GM12878 (cell line): ENCODE measurements around the gene ECM2. TPM values are rescaled to one million over a fixed set of nuclear protein-coding genes. Genes with fewer than 3 reads are reported as not detected.

Experiments used
- ATAC-seq: fragments of 200-7000 bp; cut with Tn5 transposase; 3 replicates; pipeline ENCODE4 v1.9.1; 2020; ENCODE audit warnings: mild to moderate bottlenecking, moderate library complexity
- BruUV-seq: library from RNA; stranded (reverse); fragments of 400-500 nt; replicated peaks from 2 replicates; lab custom pipeline; 2021; lab: Mats Ljungman, UMichigan
- CTCF ChIA-PET: fragments of 300-600 bp; sonication (Branson Sonifier 250); formaldehyde crosslinking; extraction: SDS; loops from one replicate; lab custom pipeline; 2021; ENCODE audit warnings: inconsistent platforms; lab: Yijun Ruan, JAX
- POLR2A ChIA-PET: fragments of 350-600 bp; formaldehyde crosslinking; extraction: SDS; loops from one replicate; lab custom pipeline; 2021; ENCODE audit warnings: inconsistent platforms; lab: Charles Lee
- RAD21 ChIA-PET: fragments of 300-600 bp; sonication (Branson Sonifier 250); formaldehyde crosslinking; loops from one replicate; lab custom pipeline; 2023; ENCODE audit warnings: antibody characterized with exemption; ENCODE audit not compliant: unreplicated experiment; lab: Charles Lee
- SMC1A ChIA-PET: fragments of 300-600 bp; sonication (Branson Sonifier 250); formaldehyde crosslinking; loops from one replicate; lab custom pipeline; 2023; ENCODE audit not compliant: unreplicated experiment, uncharacterized antibody; lab: Charles Lee
- DNase-seq: peaks from one replicate; pipeline ENCODE4 v3.0.0-alpha.2; 2011; ENCODE audit warnings: low read depth, low spot score
- FAIRE-seq: peaks from 3 replicates; lab custom pipeline; 2011; peaks lifted over from hg19 to GRCh38; lab: Jason Lieb, UNC
- H2AFZ ChIP-seq: 2 replicates; pipeline ENCODE4 v1.6.0; 2011; ENCODE audit warnings: low read depth, low read length, control low read depth; ENCODE audit not compliant: control insufficient read depth
- H3K27ac ChIP-seq: 2 replicates; pipeline ENCODE4 v1.5.1; 2011; ENCODE audit warnings: control low read depth; ENCODE audit not compliant: control insufficient read depth, insufficient read depth
- H3K27me3 ChIP-seq, 2 experiments: replicated peaks in 1 of 2; 2 replicates each; pipeline versions ENCODE4 v1.6.0 to v1.6.1; 2011; ENCODE audit warnings: low read length in 1 of 2; ENCODE audit not compliant: control insufficient read depth in 2 of 2, insufficient read depth in 2 of 2
- H3K36me3 ChIP-seq, 2 experiments: 2 replicates each; pipeline ENCODE4 v1.5.1; 2011; ENCODE audit warnings: low read length in 1 of 2; ENCODE audit not compliant: control insufficient read depth in 2 of 2, insufficient read depth in 2 of 2
- H3K4me1 ChIP-seq: 2 replicates; pipeline ENCODE4 v1.6.1; 2011; ENCODE audit warnings: mild to moderate bottlenecking, low read length, moderate library complexity, mixed read lengths; ENCODE audit not compliant: control insufficient read depth, insufficient read depth
- H3K4me2 ChIP-seq: 2 replicates; pipeline ENCODE4 v1.6.0; 2011; ENCODE audit warnings: control low read depth; ENCODE audit not compliant: control insufficient read depth, insufficient read depth
- H3K4me3 ChIP-seq: fragments of 200-600 bp; sonication (generic); 2 replicates; pipeline ENCODE4 v1.5.1; 2016
- H3K79me2 ChIP-seq: 2 replicates; pipeline ENCODE4 v1.6.0; 2011; ENCODE audit warnings: low read length; ENCODE audit not compliant: control insufficient read depth, insufficient read depth
- H3K9ac ChIP-seq: 2 replicates; pipeline ENCODE4 v1.8.0; 2011; ENCODE audit warnings: low read length, control low read depth, mixed read lengths; ENCODE audit not compliant: control insufficient read depth, insufficient read depth
- H3K9me3 ChIP-seq: replicated peaks from 3 replicates; pipeline ENCODE4 v1.5.1; 2011; ENCODE audit warnings: mild to moderate bottlenecking, low read length; ENCODE audit not compliant: control insufficient read depth, insufficient read depth
- H4K20me1 ChIP-seq: 2 replicates; pipeline ENCODE4 v1.6.0; 2011; ENCODE audit not compliant: control insufficient read depth, insufficient read depth
- ATF7 ChIP-seq: fragments of 450-650 bp; IDR thresholded peaks from 2 replicates; pipeline ENCODE4 v1.6.1; 2016; ENCODE audit warnings: low read depth, mild to moderate bottlenecking
- GABPA ChIP-seq: IDR thresholded peaks from 2 replicates; pipeline ENCODE4 v1.6.1; 2014; ENCODE audit warnings: antibody characterized with exemption, low read depth, mild to moderate bottlenecking, inconsistent platforms
- HDAC2 ChIP-seq: fragments of 200-600 bp; sonication (generic); IDR thresholded peaks from 2 replicates; pipeline ENCODE4 v1.6.1; 2017
- MEF2A ChIP-seq: IDR thresholded peaks from 2 replicates; pipeline ENCODE4 v1.6.1; 2011; ENCODE audit warnings: low read depth, mild to moderate bottlenecking, low read length, moderate library complexity; ENCODE audit not compliant: insufficient read depth
- MLLT1 ChIP-seq: fragments of 450-650 bp; IDR thresholded peaks from 2 replicates; pipeline ENCODE4 v1.6.1; 2016; ENCODE audit warnings: mild to moderate bottlenecking
- NR2C1 ChIP-seq: fragments of 450-650 bp; IDR thresholded peaks from 2 replicates; pipeline ENCODE4 v1.6.1; 2017; ENCODE audit warnings: antibody characterized with exemption, mild to moderate bottlenecking, moderate library complexity
- PAX5 ChIP-seq: IDR thresholded peaks from 2 replicates; pipeline ENCODE4 v1.6.1; 2011; ENCODE audit warnings: low read depth, low read length, borderline replicate concordance
- STAT1 ChIP-seq: fragments of 450-650 bp; conservative IDR thresholded peaks from 2 replicates; pipeline ENCODE4 v1.6.1; 2014; ENCODE audit warnings: antibody characterized with exemption, mild to moderate bottlenecking
- ZNF592 ChIP-seq: fragments of 450-650 bp; IDR thresholded peaks from 2 replicates; pipeline ENCODE4 v1.6.1; 2017; ENCODE audit warnings: mild to moderate bottlenecking, moderate library complexity
- WGBS: methylation state at CpG from one replicate; pipeline ENCODE4 v1.1.6; 2016; ENCODE audit warnings: low lambda C conversion rate; ENCODE audit not compliant: insufficient replicate concordance, insufficient coverage; ENCODE audit errors: missing lambda C conversion rate; 5-methylcytosine and 5-hydroxymethylcytosine counted together
- in situ Hi-C: fragments of 300-500 bp; cut with MboI; formaldehyde crosslinking; loops from 9 replicates; pipeline ENCODE4 v1.14.3; 2018; ENCODE audit warnings: mixed read lengths
- intact Hi-C: fragments of 100-400 bp; cut with micrococcal nuclease; formaldehyde crosslinking; loops from one replicate; pipeline ENCODE4 v1.14.2; 2022; ENCODE audit not compliant: unreplicated experiment
- polyA plus RNA-seq, 11 experiments: library from polyadenylated mRNA; depleted of rRNA in 4 of 11; unstranded in 6 of 11; stranded (reverse) in 5 of 11; fragments of >200 nt; fragmentation: Nextera tagmentation in 4 of 11; fragmentation: Illumina TruSeq in 1 of 11; extraction: Ambion mirVana in 4 of 11; extraction: Trizol in 1 of 11; gene quantifications; 1 replicate in 1 of 11; 2 replicates in 10 of 11; pipeline versions ENCODE4 v1.2.1 to v1.2.3, GENCODE V29; 2011 to 2016; ENCODE audit warnings: inconsistent platforms in 2 of 11, missing spikeins in 2 of 11, low read depth in 1 of 11
- total RNA-seq, 4 experiments: library from RNA; depleted of rRNA in 3 of 4; stranded (reverse); fragments of >200 nt in 3 of 4; fragmentation: Illumina TruSeq in 1 of 4; extraction: Trizol in 1 of 4; gene quantifications; 2 replicates each; pipeline versions ENCODE4 v1.2.1 to v1.2.3, GENCODE V29; 2013 to 2021

Gene ECM2
- total and polyA plus RNA-seq, 10 of the 15 experiments (the other 5 are each of a cell fraction or from before 2014, with no cell fraction given) = 0.03 to 0.67 (median 0.09) TPM; not detected in 2

- FAIRE-seq (no peak), ATAC-seq (no peak), DNase-seq (no peak)
- Histone ChIP-seq H3K4me1 (0 out of 2 replicates have a peak, but pooled peaks cover 4% of the 10 kb centered on the region), H3K9ac (no peak overlapping the region), H3K36me3 (no peaks in the 10 kb centered on the region), H3K27ac (no peak overlapping the region), H4K20me1 (no peaks in the 10 kb centered on the region), H3K4me2 (no peak overlapping the region), H3K9me3 (no peaks in the 10 kb centered on the region), H3K79me2 (no peaks in the 10 kb centered on the region), H2AFZ (no peak overlapping the region), H3K4me3 (no peak overlapping the region), H3K27me3 (no peaks in the 10 kb centered on the region)
- POLR2A ChIA-PET = no interaction called here
- RAD21 ChIA-PET = no interaction called here
- 85% methylated on average over 5 of the region's 5 CpGs for WGBS
- no TSS peak for BruUV-seq
- in situ Hi-C loops = no loop called here
- SMC1A ChIA-PET = no interaction called here
- intact Hi-C loops = no loop called here
- CTCF ChIA-PET = no interaction called here
- TF ChIP-seq HDAC2 (no peak), MEF2A (no peak), ZNF592 (no peak), NR2C1 (no peak), GABPA (no peak), MLLT1 (no peak), ATF7 (no peak), STAT1 (no peak), PAX5 (no peak)
These were observed 51.9 kb downstream of the ECM2 start for GRCh38 chr9:92483627-92484545.
